Measurements from ENCODE around the gene DNAJC18. TPM values are rescaled to one million over a fixed set of nuclear protein-coding genes. Genes with fewer than 3 reads are reported as not detected.

The DNAJC18 gene
- total and polyA plus RNA-seq, 8 donors = 10.0 to 40.2 (median 28.8) TPM

DNA sequence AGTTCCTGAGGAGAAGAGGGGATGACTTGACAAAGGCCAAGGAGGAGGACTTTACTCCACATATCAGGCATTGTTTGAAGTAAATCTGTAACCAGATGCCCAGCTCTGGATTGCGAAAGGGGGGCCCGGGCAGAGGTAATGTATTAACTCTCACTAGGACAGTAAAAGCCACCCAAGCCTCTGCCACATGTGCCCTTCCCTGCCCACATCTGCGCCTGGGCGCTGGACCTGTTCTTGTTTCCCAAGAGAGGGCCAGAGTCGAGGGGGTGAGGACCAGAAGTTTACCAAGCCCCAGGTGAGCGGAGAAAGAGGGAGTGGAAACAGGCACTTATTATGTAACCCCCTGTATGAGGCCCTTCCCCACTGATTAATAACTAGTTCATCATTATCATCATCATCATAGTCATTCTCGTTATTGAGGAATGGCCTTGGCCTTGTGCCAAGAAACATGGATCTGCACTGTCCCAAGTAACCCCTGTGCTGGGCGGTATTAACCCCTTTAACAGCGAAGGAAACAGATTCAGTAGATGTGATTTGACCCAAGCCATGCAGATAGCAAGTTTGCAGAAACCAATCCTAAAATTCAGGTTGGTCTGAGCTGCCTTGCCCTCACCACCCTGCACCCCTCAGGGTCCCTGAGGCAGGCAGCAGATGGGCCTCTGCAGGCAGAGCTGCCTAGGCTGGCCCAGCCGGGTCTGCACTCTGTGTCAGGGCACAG is 55.9 kb downstream of the DNAJC18 start, which contains the start of gene SLC23A1:
TSS of gene SLC23A1 (minus strand) at position 23 of the 718 bp plus-strand sequence. CDS start 44 bp downstream, outside the sequence.
- Histone ChIP-seq H3K27me3 (no peaks in the 10 kb centered on the region), H3K4me1 (peaks cover 0 to 27% of the 10 kb centered on the region in 2 donors), H3K9me3 (no peaks in the 10 kb centered on the region), H3K4me3 (no peak within 1 kb of the TSS), H3K27ac (no peak within 1 kb of the TSS), H3K36me3 (no peaks in the 10 kb centered on the region)
- ATAC-seq (no peak), DNase-seq (no peak)
- no peak for TF ChIP-seq CTCF (IDR thresholded peaks at IDR 0.05)
- intact Hi-C loops (cut with DNase I) = no loop called here

DNA sequence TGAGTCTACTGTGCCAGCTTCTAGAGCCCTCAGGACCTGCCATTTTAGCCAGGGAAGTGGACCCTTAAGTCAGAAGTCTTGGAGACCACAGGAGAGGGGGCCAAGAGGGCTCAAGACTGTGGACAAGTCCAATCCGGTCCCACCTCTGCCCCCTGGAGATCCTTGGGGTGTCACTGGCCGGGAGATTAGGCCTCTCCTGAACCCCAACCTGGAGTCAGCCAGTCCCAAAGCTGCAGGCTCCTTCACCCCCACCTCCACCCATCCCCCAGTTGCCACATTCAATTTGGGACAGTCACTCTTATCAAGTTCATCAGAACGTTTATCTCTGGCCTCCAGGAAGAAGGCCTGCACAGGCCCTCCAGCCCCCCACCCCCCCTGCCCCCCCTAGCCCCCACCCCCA is 56.5 kb downstream of the DNAJC18 start:
- ATAC-seq (no peak), DNase-seq (no peak)
- intact Hi-C loops (cut with DNase I) = no loop called here
- Histone ChIP-seq H3K27ac (no peak overlapping the region), H3K4me1 (peaks cover 0 to 21% of the 10 kb centered on the region in 2 donors), H3K9me3 (no peaks in the 10 kb centered on the region), H3K27me3 (no peaks in the 10 kb centered on the region), H3K4me3 (no peak overlapping the region), H3K36me3 (peaks cover 0 to 3% of the 10 kb centered on the region in 2 donors)
- TF ChIP-seq CTCF (IDR thresholded peaks at IDR 0.05) = no peak

DNA sequence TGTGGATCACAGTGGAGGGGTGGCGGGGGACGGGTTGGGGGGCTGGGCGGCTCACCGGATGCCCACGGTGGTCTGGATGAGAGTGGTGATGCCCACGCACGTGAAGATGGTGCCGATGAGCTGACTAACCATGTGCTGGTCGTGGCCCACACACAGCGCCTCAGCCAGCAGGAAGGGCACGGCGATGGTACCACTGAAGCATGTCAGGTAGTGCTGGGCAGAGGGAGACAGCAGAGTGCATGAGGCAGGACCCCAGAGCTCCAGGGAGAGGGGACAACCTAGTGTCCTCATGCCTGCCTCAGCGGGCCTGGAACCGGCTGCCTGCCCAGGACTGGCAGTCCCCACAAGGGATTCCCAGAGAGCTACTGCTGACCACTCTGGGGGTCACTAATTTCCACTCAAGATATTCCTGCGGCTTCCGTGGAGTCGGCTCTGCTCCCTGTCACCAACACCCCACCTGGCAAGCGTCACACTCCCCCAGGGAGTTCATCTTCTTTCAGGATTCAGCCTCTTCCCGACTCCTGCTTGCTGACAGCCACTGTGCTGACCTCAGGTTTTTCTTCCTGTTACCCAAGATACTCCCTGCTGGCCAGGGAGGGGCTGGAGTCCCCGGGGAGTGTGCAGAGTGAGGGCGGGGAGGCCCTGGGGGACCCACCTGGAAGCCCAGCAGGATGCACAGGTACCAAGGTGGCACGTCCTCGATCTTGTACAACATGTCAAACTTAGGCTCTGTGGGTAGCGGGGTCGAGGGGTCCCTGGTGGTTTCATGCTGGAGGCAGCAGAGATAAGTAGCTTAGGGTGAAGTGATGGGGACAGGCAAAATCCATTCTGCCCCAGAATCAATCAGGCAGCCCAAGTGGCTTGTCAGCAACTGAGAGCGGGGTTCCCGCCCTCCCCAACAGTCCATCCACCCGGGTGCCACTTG is 57.2 kb downstream of the DNAJC18 start:
- no peak for DNase-seq
- Histone ChIP-seq H3K27ac (no peak overlapping the region), H3K9me3 (no peaks in the 10 kb centered on the region), H3K27me3 (no peaks in the 10 kb centered on the region), H3K36me3 (peaks cover 0 to 4% of the 10 kb centered on the region in 2 donors), H3K4me1 (peaks cover 0 to 21% of the 10 kb centered on the region in 2 donors), H3K4me3 (no peak overlapping the region)
- ATAC-seq = no peak
- no peak for TF ChIP-seq CTCF (IDR thresholded peaks at IDR 0.05)
- intact Hi-C loops (cut with DNase I) = no loop called here

GRCh38 chr5:139379626-139380449 is 59.5 kb downstream of the DNAJC18 start:
- intact Hi-C loops (cut with DNase I) = no loop called here
- TF ChIP-seq CTCF (IDR thresholded peaks at IDR 0.05) = no peak
- H3K4me1 ChIP-seq = peaks cover 0 to 9% of the 10 kb centered on the region in 2 donors

More at GRCh38 chr5:139379626-139380449, 59.5 kb downstream of the DNAJC18 start:
- Histone ChIP-seq H3K36me3 (peaks cover 0 to 4% of the 10 kb centered on the region in 2 donors), H3K9me3 (no peaks in the 10 kb centered on the region), H3K4me3 (no peak overlapping the region), H3K27me3 (no peaks in the 10 kb centered on the region), H3K27ac (no peak overlapping the region)
- DNase-seq (no peak), ATAC-seq (no peak)
